Heart right ventricle (tissue), 16 donors: ENCODE data around the gene KCNQ1. TPM values are rescaled to one million over a fixed set of nuclear protein-coding genes. Genes with fewer than 3 reads are reported as not detected.

ENCODE experiments used
- ATAC-seq, 8 donors: fragments of 200-7000 bp; cut with Tn5 transposase; one replicate each; pipeline ENCODE4 v1.9.1; 2020; ENCODE audit warnings: mild to moderate bottlenecking in 8 of 8, moderate library complexity in 8 of 8, moderate number of reproducible peaks in 1 of 8
- DNase-seq, 2 donors: peaks; one replicate each; pipeline ENCODE4 v3.0.0-alpha.2; 2020
- H3K27ac ChIP-seq, 10 donors: fragments of 200-600 bp; sonication (generic) in 2 of 10; one replicate each; pipeline versions ENCODE4 v1.5.0 to v1.8.0; 2020 to 2022; ENCODE audit warnings: mild to moderate bottlenecking in 3 of 10
- H3K27me3 ChIP-seq, 7 donors: fragments of 200-600 bp; one replicate each; pipeline ENCODE4 v1.8.0; 2021 to 2022; ENCODE audit warnings: mild to moderate bottlenecking in 2 of 7
- H3K36me3 ChIP-seq, 9 donors: fragments of 200-600 bp; sonication (generic) in 1 of 9; one replicate each; pipeline versions ENCODE4 v1.5.0 to v1.8.0; 2020 to 2022; ENCODE audit warnings: mild to moderate bottlenecking in 2 of 9
- H3K4me1 ChIP-seq, 9 donors: fragments of 200-600 bp; sonication (generic) in 1 of 9; one replicate each; pipeline versions ENCODE4 v1.5.0 to v1.8.0; 2020 to 2022; ENCODE audit warnings: mild to moderate bottlenecking in 4 of 9
- H3K4me3 ChIP-seq, 10 donors: fragments of 200-600 bp; sonication (generic) in 2 of 10; one replicate each; pipeline versions ENCODE4 v1.5.0 to v1.8.0; 2020 to 2022; ENCODE audit warnings: mild to moderate bottlenecking in 7 of 10, moderate library complexity in 2 of 10
- H3K9me3 ChIP-seq, 11 donors: fragments of 200-600 bp in 10 of 11; sonication (generic) in 2 of 11; one replicate each; pipeline versions ENCODE4 v1.5.0 to v1.8.0; 2013 to 2022; ENCODE audit warnings: mild to moderate bottlenecking in 2 of 11, control low read depth in 1 of 11, moderate library complexity in 1 of 11
- CTCF ChIP-seq, 9 donors: fragments of 200-600 bp; sonication (generic) in 2 of 9; IDR thresholded peaks; one replicate each; pipeline versions ENCODE4 v1.5.0 to v1.8.0; 2021 to 2022; ENCODE audit warnings: antibody characterized with exemption in 9 of 9, mild to moderate bottlenecking in 5 of 9, moderate library complexity in 1 of 9
- WGBS, 2 donors: extraction: QIAGEN DNeasy Blood & Tissue Kit; methylation state at CpG; one replicate each; pipeline ENCODE4 v1.1.7; 2013; ENCODE audit warnings: inconsistent platforms in 1 of 2; 5-methylcytosine and 5-hydroxymethylcytosine counted together
- intact Hi-C, 10 donors: fragments of 100-400 bp; cut with DNase I; formaldehyde crosslinking; loops; one replicate each; pipeline versions ENCODE4 v1.11.1 to v1.14.2; 2022
- polyA plus RNA-seq, 2 donors: library from polyadenylated mRNA; stranded (reverse); fragments of 200-250 nt; gene quantifications; one replicate each; pipeline ENCODE4 v1.2.3, GENCODE V29; 2013
- total RNA-seq, 10 donors: library from RNA; stranded (reverse); fragmentation: NEBNext Ultra II Directional in 3 of 10; extraction: Animal tissue kit (Norgen Biotek cat#: 25700) in 3 of 10; gene quantifications; one replicate each; pipeline versions ENCODE4 v1.2.1 to v1.2.4, GENCODE V29; 2021 to 2023
- donor health status: Arrhythmogenic right ventricular cardiomyopathy.
- donor health status: ischemic (EF 13 %, LVEDD 7.1; RV severe dilation, severe dysfunction).
- donor health status: healthy with polysubstance abuse.
- donor health status: DM: no; HTN: yes; CAD: no.
- donor health status: DM: no; HTN: no; CAD: no.
- donor health status: ischemic (EF 25% LVEDD 6.9; RV normal size, moderate dysfunction).
- donor health status: ischemic (EF 25% LVEDD 5.7; RV mildly dilated, moderate dysfunction).
- donor health status: healthy.
- donor health status: DM: yes; HTN: yes; CAD: no.
- donor health status: Ischemic cardiomyopathy.
- donor health status: ischemic (EF 35%, LVEDD 5.7; RV mildly dilated, moderate dysfunction).
- donor health status: nonischemic (EF 11% LVEDD 7.7; RV severe dilation, severe dysfunction).
- donor health status: DM: yes; HTN: yes; CAD: no.
- donor health status: PGD.
- donor health status: ischemic (EF 29% LVEDD 5.4; RV normal size, mild dysfunction).
- donor health status: nonischemic (EF 23%, LVEDD 6.1; RV moderate dilation, normal function).

KCNQ1 gene
- total and polyA plus RNA-seq, 12 donors: 19.9 to 48.2 (median 33.7) TPM

DNA sequence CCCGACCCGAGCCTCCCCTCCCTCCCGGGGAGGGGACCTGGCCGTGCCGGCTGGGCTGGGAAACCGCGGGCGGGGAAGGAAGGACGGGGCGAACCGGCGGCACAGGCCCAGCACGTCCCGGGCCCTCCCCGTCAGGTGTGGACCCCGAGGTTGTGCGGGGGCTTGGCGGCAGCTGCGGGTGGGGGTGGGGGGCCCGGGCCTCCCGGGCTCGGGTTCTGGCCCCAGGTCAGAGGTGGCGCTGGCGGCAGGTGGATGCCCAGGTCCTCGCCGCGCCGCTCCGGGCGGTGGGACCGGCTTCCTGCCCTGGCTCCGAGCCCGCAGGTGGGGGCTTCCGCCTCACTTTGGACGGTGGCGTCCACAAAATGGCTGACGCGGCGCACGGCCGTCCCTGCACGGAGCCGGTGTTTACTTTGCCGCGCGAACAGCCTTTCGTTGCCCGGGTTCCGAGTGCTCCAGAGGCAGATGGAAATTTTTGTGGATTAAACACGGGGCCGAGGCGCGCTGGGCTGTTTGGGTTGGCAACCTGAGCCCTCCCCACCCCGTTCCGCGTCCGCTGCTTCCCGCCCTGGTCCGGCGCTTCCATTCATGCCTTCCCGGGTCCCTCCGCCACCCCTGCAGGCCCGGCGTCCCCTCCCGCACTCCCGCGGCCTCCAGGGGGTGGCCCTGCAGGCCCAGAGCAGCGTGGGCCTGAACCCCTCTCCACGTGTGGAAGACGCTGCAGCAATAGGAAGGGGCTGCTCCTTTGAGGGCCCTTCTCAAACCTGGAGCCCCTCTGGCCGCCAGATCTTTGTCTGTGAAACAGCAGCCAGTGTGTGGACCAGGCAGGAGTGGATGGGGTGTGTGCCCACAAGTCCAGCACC, 346.9 kb downstream of the KCNQ1 start:
- peaks cover 0 to 15% (median 0%) of the 10 kb centered on the region in 7 donors for H3K27me3 ChIP-seq
- H3K27ac ChIP-seq: peak overlapping the region in 7 of 10 donors; percentile 10 to 67 (median 59)
- no peaks in the 10 kb centered on the region for H3K9me3 ChIP-seq
- intact Hi-C loops: no loop called here
- no peak for TF ChIP-seq CTCF (IDR thresholded peaks at IDR 0.05)
- H3K4me1 ChIP-seq: peaks cover 0 to 26% (median 8%) of the 10 kb centered on the region in 9 donors
- peak in 1 of 2 donors; percentile 45 for DNase-seq
- H3K4me3 ChIP-seq: peak overlapping the region in 9 of 10 donors; percentile 34 to 60 (median 49)
- H3K36me3 ChIP-seq: no peaks in the 10 kb centered on the region
- peak in 6 of 8 donors; percentile 2 to 57 (median 38) for ATAC-seq
- WGBS, 2 donors: 28 to 30% methylated on average over 68 to 71 of the region's 71 CpGs

DNA sequence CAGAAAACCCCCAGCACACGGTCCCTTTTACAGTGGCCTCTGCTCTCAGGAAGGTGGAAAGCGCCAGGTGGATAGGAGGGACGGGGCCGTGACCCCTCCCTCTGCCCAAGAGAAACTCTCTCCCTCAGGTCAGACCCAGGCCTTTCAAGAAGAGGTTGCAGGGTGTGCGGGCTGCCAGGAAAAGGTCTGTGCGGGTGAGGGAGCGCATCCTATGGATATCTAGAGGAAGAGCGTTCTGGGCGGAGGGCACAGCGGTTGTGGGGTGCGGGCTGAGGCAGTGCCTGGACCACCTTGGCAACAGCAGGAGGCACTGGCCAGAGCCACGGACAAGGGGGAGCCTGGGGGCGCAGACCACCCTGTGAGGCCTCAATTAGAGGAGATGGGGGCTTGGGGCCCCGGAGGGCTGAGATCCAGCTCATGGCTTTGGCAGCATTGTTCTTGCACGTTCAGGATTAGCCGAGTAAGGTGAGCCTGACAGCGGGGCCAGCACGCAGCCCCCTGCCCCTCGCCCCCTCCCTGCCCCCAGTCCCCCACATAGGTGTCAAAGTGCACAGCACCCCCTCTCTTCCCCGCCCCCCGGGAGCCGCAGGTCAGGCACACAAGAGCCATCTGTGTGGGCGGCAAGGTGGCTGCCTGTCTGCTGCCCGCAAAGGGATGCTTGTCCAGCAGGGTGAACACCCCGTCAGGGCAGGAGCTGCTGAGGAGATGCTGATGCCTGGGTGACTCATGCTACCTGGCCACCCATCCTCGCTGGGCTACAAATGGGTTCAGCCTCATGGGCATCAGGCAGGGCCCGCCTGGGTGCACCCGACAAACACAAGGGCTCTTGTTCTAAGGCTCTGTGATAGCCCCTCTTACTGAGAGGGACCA, 347.8 kb downstream of the KCNQ1 start:
- ATAC-seq (no peak), DNase-seq (peak in 1 of 2 donors; percentile 9)
- Histone ChIP-seq H3K4me3 (no peak overlapping the region), H3K27ac (peak overlapping the region in 1 of 10 donors; percentile 60), H3K4me1 (peaks cover 0 to 26% (median 8%) of the 10 kb centered on the region in 9 donors), H3K36me3 (no peaks in the 10 kb centered on the region), H3K27me3 (peaks cover 0 to 15% (median 0%) of the 10 kb centered on the region in 7 donors), H3K9me3 (no peaks in the 10 kb centered on the region)
- intact Hi-C loops: no loop called here
- no peak for TF ChIP-seq CTCF (IDR thresholded peaks at IDR 0.05)
- WGBS, 2 donors: 93 to 94% methylated on average over 28 of the region's 28 CpGs

DNA sequence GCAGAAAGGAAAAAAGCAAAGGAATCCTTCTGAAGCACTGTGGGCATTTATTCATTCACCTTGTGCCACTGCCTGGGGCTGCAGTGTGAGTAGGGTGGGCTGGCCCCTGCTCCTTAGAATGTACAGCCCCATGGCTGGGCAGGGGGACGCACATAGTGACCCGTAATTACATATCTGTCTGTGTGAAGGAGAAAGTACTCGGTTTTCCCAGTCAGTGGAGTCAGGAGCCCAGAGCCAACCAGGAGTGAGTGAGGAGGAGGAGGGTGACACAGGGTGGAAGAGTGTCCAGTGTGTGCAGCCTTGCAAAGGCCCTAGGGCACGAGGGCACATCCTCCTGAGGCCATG, 348.9 kb downstream of the KCNQ1 start:
- H3K27me3 ChIP-seq: peaks cover 0 to 15% (median 0%) of the 10 kb centered on the region in 7 donors
- no peak for DNase-seq
- no peaks in the 10 kb centered on the region for H3K36me3 ChIP-seq
- H3K4me3 ChIP-seq: no peak overlapping the region
- TF ChIP-seq CTCF (IDR thresholded peaks at IDR 0.05): no peak
- peaks cover 0 to 22% (median 8%) of the 10 kb centered on the region in 9 donors for H3K4me1 ChIP-seq
- H3K9me3 ChIP-seq: no peaks in the 10 kb centered on the region
- no peak for ATAC-seq
- intact Hi-C loops: no loop called here
- H3K27ac ChIP-seq: no peak overlapping the region
- WGBS, 2 donors: 93 to 95% methylated on average over 4 of the region's 4 CpGs
